Activated CD4-positive, alpha-beta memory T cell treated with anti-CD3 and anti-CD28 coated beads for 36 hours (primary cell): Measurements from ENCODE around the gene RAB11FIP2. TPM values are rescaled to one million over a fixed set of nuclear protein-coding genes. Genes with fewer than 3 reads are reported as not detected.

Experiments
- CTCF ChIA-PET: fragments of 350-600 bp; sonication (Branson Sonifier 250); formaldehyde crosslinking; loops from one replicate; lab custom pipeline; 2021; ENCODE audit warnings: antibody characterized with exemption, inconsistent platforms; lab: Charles Lee
- POLR2A ChIA-PET: fragments of 350-600 bp; sonication (Branson Sonifier 250); formaldehyde crosslinking; loops from one replicate; lab custom pipeline; 2021; ENCODE audit warnings: antibody characterized with exemption; lab: Charles Lee
- DNase-seq: peaks from one replicate; pipeline ENCODE4 v3.0.0-alpha.2; 2020
- H3K27ac Mint-ChIP-seq: one replicate; pipeline ENCODE4 v1.8.0; 2021; ENCODE audit warnings: mixed read lengths
- H3K27me3 Mint-ChIP-seq: one replicate; pipeline ENCODE4 v1.8.0; 2021; ENCODE audit warnings: mixed read lengths
- H3K36me3 Mint-ChIP-seq: one replicate; pipeline ENCODE4 v1.8.0; 2021; ENCODE audit warnings: mixed read lengths
- H3K4me1 Mint-ChIP-seq: one replicate; pipeline ENCODE4 v1.8.0; 2021; ENCODE audit warnings: low read depth, mixed read lengths
- H3K4me3 Mint-ChIP-seq: one replicate; pipeline ENCODE4 v1.8.0; 2021; ENCODE audit warnings: mild to moderate bottlenecking, mixed read lengths
- H3K9me3 Mint-ChIP-seq: one replicate; pipeline ENCODE4 v1.8.0; 2021; ENCODE audit warnings: mixed read lengths
- intact Hi-C: fragments of 100-400 bp; cut with micrococcal nuclease; formaldehyde crosslinking; loops from one replicate; pipeline ENCODE4 v1.15.1; 2023
- total RNA-seq, 2 experiments: library from RNA; stranded (reverse); gene quantifications; one replicate each; pipeline ENCODE4 v1.2.3, GENCODE V29; 2021

RAB11FIP2 gene
- total RNA-seq, 2 experiments from 2014 or later: 7.5 to 9.4 TPM

DNA sequence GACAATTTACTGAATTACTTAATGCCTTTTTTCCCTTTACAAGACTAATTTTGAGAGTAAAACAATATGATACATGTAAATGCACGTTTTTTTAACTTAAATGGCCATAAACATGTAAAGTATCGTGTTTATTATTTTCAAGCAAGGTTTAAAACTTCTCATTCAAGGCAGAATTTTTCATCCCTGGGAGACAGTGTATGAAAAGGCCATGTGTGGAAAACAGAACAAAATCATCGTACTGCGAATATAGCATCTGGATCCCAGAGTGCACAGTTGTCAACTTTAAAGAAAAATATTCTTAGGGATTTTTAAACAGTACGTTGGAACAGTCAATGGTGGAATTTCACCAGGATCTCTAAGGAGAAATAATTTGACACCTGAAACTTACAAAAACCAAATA, 1.1 kb upstream of the RAB11FIP2 start:
- Mint-ChIP-seq H3K4me3 (peak overlapping the region; percentile 89), H3K27ac (no peak overlapping the region), H3K9me3 (no peaks in the 10 kb centered on the region), H3K4me1 (peaks cover 32% of the 10 kb centered on the region), H3K36me3 (no peaks in the 10 kb centered on the region), H3K27me3 (no peaks in the 10 kb centered on the region)
- ChIA-PET CTCF (no interaction called here), POLR2A (no interaction called here)
- intact Hi-C loops: loop anchor here (2.0 to 10.0 kb wide), 4 partner anchors 46 to 707 kb away; partner anchors contain the start of genes CACUL1, FAM204A and PDZD8
- DNase-seq: no peak

DNA sequence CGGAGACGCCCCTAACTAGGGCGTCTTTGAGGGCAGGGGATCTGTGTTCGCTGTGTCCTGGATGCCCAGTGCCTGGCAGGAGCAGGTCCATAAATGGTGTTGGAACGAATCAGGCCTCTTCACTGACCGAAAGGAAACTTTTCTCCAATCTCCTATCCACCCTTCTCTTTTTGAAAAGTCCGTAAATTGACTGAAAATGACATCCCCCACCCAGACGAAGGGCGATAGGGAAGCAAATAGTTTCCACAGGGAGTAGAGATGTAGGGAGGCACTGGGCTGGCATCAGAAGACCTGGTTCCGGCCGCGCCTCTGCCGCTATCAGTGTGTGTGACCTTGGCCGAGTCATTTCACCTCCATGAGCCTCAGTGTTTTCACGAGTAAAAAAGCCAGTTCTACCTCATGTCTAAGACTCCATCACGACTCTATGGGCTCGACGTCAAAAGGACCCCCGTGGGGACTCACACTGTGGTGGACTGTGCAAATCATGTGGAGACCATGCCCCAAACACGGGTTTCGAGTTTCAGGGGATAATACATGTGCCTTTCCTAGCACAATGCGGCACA, 497 bp upstream of the RAB11FIP2 start:
- intact Hi-C loops: loop anchor here (2.0 to 10.0 kb wide), 4 partner anchors 45 to 708 kb away; partner anchors contain the start of genes CACUL1, FAM204A and PDZD8
- DNase-seq: no peak
- no peaks in the 10 kb centered on the region for H3K9me3 Mint-ChIP-seq

DNA sequence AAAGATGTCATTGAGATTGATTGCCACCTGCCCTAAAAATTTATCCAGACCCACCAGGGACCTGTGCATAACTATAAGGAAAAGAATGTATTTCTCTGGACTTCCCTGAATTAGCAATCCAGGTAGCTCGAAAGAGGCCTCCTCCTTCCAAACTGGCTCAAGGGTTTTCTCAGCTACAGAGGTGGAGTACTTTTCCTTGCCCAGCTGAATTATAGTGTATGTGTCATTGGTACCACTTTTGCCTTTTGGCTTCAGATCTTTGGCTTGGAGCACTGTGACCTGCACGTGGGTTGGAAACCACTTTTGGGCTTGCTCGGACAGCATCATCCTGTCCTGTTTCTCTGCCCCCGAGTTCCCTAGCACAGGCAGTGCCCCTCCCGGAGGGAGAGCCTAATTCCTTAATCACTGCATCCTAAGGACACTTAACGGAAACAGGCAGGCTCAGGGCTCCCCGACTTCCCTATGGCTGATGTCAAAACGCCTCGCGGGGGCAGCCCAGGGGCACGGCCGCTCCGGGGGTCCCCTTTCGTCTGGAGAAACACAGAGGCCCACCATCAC, 825 bp downstream of the RAB11FIP2 start:
- Mint-ChIP-seq H3K4me1 (peaks cover 36% of the 10 kb centered on the region), H3K9me3 (no peaks in the 10 kb centered on the region), H3K27ac (peak overlapping the region; percentile 56), H3K36me3 (no peaks in the 10 kb centered on the region), H3K4me3 (peak overlapping the region; percentile 89), H3K27me3 (no peaks in the 10 kb centered on the region)
- intact Hi-C loops: loop anchor here (2.0 to 10.0 kb wide), 4 partner anchors 44 to 709 kb away; partner anchors contain the start of genes CACUL1, FAM204A and PDZD8
- POLR2A ChIA-PET: no interaction called here
- DNase-seq: peak; percentile 40
- CTCF ChIA-PET: interaction anchor here (0.7 kb wide), 1 partner anchor 370 kb away, joined by 3 read pairs; no protein-coding TSS in a partner anchor

More for the DNA sequence above, 497 bp upstream of the RAB11FIP2 start:
- no peaks in the 10 kb centered on the region for H3K36me3 Mint-ChIP-seq
- ChIA-PET POLR2A (no interaction called here), CTCF (no interaction called here)
- H3K27ac Mint-ChIP-seq: peak overlapping the region; percentile 51
- H3K4me3 Mint-ChIP-seq: peak overlapping the region; percentile 89
- H3K4me1 Mint-ChIP-seq: peaks cover 36% of the 10 kb centered on the region
- no peaks in the 10 kb centered on the region for H3K27me3 Mint-ChIP-seq

DNA sequence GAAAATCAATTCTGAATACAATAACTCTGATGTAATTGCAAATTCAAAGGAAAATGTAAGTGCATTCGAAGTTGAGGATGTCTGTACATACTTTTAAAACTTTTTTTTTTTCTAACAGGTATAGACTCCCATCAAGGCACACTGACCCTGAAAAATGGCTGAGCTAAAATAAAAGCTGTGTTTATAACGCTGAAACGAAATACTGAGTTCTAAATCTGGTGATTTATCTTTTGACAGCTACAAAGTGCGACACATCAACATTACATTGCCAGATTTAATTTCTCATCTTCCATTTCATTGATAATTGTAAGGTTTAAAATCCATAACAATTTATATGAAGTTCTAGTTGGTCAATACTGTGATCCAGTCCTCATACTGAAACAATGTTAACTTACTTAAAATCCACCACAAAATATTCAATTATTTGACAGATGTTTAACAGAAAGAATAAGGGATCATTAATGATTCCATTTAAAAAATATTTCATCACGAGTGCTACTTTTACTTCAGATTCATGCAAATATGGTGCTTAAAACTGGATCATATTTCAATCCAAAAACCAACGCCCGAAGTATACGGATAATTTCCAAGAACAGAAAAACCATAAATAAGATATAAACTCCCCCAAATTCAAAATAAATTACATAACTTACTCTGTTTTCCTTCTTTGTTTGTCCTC, 1.4 kb downstream of the RAB11FIP2 start:
- POLR2A ChIA-PET: no interaction called here
- H3K4me3 Mint-ChIP-seq: peak overlapping the region; percentile 89
- intact Hi-C loops: loop anchor here (5.0 to 10.0 kb wide), 2 partner anchors 43 to 670 kb away; partner anchors contain the start of gene PDZD8
- no peaks in the 10 kb centered on the region for H3K27me3 Mint-ChIP-seq
- peaks cover 37% of the 10 kb centered on the region for H3K4me1 Mint-ChIP-seq
- CTCF ChIA-PET: interaction anchor here (0.7 kb wide), 1 partner anchor 369 kb away, joined by 3 read pairs; no protein-coding TSS in a partner anchor
- no peak for DNase-seq
- H3K9me3 Mint-ChIP-seq: no peaks in the 10 kb centered on the region
- H3K27ac Mint-ChIP-seq: no peak overlapping the region
- no peaks in the 10 kb centered on the region for H3K36me3 Mint-ChIP-seq

DNA sequence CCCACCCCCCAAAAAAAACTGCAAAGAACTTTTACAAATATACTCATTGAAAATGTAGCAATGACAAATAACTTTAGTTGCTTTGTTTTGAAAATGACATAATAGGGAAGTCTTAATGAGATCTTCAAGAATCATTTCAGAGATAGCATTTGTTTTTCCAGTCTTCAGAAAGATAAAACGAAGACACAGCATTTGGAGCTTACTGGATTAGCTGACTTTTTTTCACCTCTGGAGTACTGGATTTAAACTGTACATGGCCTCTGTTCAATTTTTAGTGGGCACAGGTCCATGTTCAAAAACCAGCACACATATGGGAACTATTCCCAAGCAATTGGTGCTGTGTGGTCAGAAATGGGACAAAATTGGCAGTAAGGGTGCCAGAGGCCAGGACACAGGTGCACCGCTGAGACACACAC, 3.9 kb downstream of the RAB11FIP2 start:
- Mint-ChIP-seq H3K27me3 (no peaks in the 10 kb centered on the region), H3K9me3 (no peaks in the 10 kb centered on the region), H3K36me3 (peaks cover 5% of the 10 kb centered on the region), H3K27ac (no peak overlapping the region), H3K4me1 (peaks cover 37% of the 10 kb centered on the region), H3K4me3 (no peak overlapping the region)
- ChIA-PET CTCF (interaction anchor here (0.7 kb wide), 1 partner anchor 676 kb away, joined by 3 read pairs; no protein-coding TSS in a partner anchor), POLR2A (no interaction called here)
- DNase-seq: no peak
- intact Hi-C loops: loop anchor here (10.0 kb wide), 1 partner anchor 668 kb away; the partner anchor contains the start of gene PDZD8

DNA sequence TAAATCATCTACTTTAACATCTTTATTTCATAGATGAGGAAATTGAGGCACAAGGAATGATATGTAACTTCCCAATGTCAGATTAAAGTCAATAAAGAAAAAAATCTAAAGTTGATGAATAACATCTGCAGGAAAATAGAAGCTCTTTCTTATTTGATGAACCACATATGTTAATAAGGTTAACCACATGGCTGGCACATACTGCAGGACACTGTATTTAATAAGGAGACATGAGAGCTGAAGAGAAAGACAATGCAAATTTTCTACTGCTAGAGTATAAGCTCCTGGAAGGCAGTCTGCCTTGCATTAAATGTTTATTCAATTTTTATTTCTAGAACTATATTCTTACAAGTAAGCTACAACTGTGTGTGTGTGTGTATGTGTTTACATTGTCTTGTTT, 4.4 kb downstream of the RAB11FIP2 start:
- Mint-ChIP-seq H3K4me3 (no peak overlapping the region), H3K9me3 (no peaks in the 10 kb centered on the region), H3K27me3 (no peaks in the 10 kb centered on the region), H3K27ac (no peak overlapping the region), H3K36me3 (peaks cover 5% of the 10 kb centered on the region), H3K4me1 (peaks cover 34% of the 10 kb centered on the region)
- intact Hi-C loops: loop anchor here (10.0 kb wide), 1 partner anchor 668 kb away; the partner anchor contains the start of gene PDZD8
- DNase-seq: no peak
- ChIA-PET POLR2A (no interaction called here), CTCF (no interaction called here)

DNA sequence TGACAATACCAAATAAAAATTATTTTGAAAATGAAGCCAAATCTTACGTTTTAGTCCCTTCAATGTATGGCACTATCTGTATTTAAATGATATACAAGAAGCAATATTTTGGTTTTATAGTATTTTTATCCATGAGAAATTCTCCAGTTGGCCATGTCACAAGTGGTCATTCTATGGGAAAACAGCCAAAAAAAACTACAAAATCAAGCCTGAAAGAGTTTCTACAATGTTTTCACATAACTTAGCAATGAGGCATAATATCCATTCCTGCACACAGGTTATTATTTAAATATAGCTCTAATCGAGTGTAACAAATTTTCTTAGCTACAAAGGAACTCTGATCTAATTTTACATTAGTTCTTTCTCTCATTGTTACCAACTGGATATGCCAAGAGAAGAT, 5.4 kb downstream of the RAB11FIP2 start:
- ChIA-PET POLR2A (no interaction called here), CTCF (interaction anchor here (0.8 kb wide), 1 partner anchor 13 kb away, joined by 3 read pairs; no protein-coding TSS in a partner anchor)
- H3K27me3 Mint-ChIP-seq: no peaks in the 10 kb centered on the region
- H3K36me3 Mint-ChIP-seq: peaks cover 5% of the 10 kb centered on the region
- DNase-seq: no peak
- H3K4me1 Mint-ChIP-seq: peaks cover 37% of the 10 kb centered on the region
- H3K27ac Mint-ChIP-seq: no peak overlapping the region
- H3K9me3 Mint-ChIP-seq: no peaks in the 10 kb centered on the region
- no peak overlapping the region for H3K4me3 Mint-ChIP-seq
- intact Hi-C loops: loop anchor here (10.0 kb wide), 1 partner anchor 667 kb away; the partner anchor contains the start of gene PDZD8

DNA sequence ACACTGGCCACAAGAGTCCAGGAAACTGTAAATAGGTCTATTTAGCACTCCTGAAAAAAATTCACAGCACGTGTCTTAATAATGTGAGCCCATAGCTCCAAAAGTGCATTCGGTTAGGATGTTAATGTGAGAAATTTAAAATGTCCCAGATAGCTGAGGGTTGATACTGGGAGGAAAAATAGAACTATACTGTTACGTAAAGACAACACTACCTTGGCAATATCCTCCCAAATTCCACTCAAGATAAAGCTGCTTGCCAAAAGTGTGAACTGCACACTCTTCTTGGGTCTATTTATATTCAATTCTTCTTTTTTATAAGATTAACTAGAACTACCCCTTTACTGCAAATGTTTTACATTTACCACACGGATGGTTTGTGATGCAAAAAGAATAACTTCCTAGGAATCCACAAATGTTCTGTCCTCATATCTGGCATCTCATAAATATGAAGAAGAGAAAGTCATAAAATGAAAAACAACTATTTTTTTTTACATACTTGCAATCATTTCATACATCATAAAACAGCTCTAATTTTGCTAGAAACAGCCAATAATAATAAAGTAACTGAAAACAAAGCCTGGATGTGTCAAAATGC, 10.4 kb downstream of the RAB11FIP2 start:
- Mint-ChIP-seq H3K4me3 (no peak overlapping the region), H3K36me3 (peaks cover 10% of the 10 kb centered on the region), H3K9me3 (no peaks in the 10 kb centered on the region), H3K27ac (no peak overlapping the region), H3K4me1 (peaks cover 18% of the 10 kb centered on the region), H3K27me3 (no peaks in the 10 kb centered on the region)
- POLR2A ChIA-PET: no interaction called here
- no peak for DNase-seq
- intact Hi-C loops: no loop called here
- CTCF ChIA-PET: interaction anchor here (1.0 kb wide), 1 partner anchor 190 kb away, joined by 3 read pairs; no protein-coding TSS in a partner anchor

DNA sequence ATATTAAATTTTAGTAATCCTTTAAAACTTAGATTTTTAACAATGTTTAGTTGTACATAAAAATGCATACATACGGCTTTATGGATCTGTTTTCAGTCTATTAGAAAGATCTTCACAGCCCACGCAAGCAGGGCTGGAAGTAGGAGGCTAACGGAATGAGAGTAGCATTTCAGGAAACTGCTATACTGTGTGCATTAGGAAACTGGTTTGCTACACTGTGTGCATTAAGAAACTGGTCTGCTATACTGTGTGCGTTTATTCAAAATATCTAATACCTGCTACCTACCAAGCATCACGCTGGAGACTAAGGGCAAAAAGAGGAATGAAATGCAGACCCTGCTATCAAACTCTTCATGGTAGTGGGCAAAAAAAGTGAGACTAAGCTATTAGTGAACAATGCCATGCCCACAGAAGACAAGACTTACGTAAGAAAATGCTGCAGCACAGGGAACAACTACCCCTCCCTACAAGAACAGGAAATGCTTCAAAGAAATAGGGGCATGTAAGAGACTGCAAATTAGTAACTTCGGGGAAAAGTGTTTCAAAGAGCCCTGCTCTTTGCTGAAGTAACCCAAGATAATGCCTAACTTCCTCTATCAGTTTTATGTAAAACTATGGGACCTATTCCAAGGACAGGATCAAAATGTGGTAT, 11.3 kb downstream of the RAB11FIP2 start:
- ChIA-PET CTCF (interaction anchor here (1.0 kb wide), 1 partner anchor 191 kb away, joined by 3 read pairs; no protein-coding TSS in a partner anchor), POLR2A (no interaction called here)
- Mint-ChIP-seq H3K4me1 (peaks cover 20% of the 10 kb centered on the region), H3K36me3 (peaks cover 12% of the 10 kb centered on the region), H3K27ac (no peak overlapping the region), H3K27me3 (no peaks in the 10 kb centered on the region), H3K4me3 (no peak overlapping the region), H3K9me3 (no peaks in the 10 kb centered on the region)
- no peak for DNase-seq
- intact Hi-C loops: no loop called here

DNA sequence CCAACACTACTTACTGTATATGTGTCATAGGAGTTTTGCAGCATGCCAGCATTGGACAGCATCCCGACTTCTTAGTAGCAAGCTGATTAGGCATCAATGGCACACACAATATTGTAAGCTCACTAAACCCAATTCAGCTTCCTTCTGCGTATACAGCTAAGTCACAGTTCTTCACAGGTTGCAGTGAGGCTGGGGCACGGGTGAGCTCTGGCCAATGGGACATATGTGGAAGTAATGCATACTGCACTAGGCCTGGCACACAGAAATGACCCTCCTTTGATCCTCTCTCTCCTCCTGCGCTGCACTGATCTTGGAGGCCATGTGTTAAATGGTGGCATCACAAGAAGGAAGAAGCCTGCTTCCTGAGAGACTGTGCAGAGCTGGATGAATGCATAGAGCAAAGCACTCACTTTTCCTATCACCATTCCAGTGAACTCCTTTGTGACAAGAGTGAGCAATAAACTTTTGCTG, 11.9 kb downstream of the RAB11FIP2 start:
- H3K27me3 Mint-ChIP-seq: no peaks in the 10 kb centered on the region
- DNase-seq: no peak
- H3K9me3 Mint-ChIP-seq: no peaks in the 10 kb centered on the region
- H3K4me1 Mint-ChIP-seq: peaks cover 18% of the 10 kb centered on the region
- H3K27ac Mint-ChIP-seq: no peak overlapping the region
- CTCF ChIA-PET: no interaction called here
- no peak overlapping the region for H3K4me3 Mint-ChIP-seq
- POLR2A ChIA-PET: no interaction called here
- H3K36me3 Mint-ChIP-seq: peaks cover 12% of the 10 kb centered on the region
- intact Hi-C loops: no loop called here

DNA sequence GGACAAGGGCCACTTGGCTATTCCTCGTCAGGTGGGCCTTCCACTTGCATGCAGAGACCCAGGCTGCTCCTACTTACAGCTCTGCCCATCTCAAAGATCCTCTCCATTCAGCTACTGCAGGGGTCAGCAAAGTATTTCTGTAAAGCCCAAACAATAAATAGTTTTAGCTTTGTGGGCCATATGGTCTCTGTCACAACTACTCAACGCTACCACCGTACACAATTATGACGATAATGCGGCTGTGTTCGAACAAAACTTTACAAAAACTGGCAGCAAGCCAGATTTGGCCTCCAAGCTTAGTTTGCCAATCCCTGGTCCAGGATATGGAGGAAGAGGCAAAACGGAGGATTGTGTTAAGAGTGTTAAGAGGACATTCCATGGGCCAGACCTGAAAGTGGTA, 12.8 kb downstream of the RAB11FIP2 start:
- CTCF ChIA-PET: no interaction called here
- DNase-seq: no peak
- H3K9me3 Mint-ChIP-seq: no peaks in the 10 kb centered on the region

More for the DNA sequence above, 12.8 kb downstream of the RAB11FIP2 start:
- H3K4me1 Mint-ChIP-seq: peaks cover 23% of the 10 kb centered on the region
- H3K4me3 Mint-ChIP-seq: no peak overlapping the region
- H3K27ac Mint-ChIP-seq: no peak overlapping the region
- intact Hi-C loops: no loop called here
- peaks cover 8% of the 10 kb centered on the region for H3K36me3 Mint-ChIP-seq
- POLR2A ChIA-PET: no interaction called here
- no peaks in the 10 kb centered on the region for H3K27me3 Mint-ChIP-seq
